GM23248 (cell line): ENCODE data around the gene ARID5B. TPM values are rescaled to one million over a fixed set of nuclear protein-coding genes. Genes with fewer than 3 reads are reported as not detected.

Source experiments
- DNase-seq: peaks from one replicate; pipeline ENCODE4 v3.0.0-alpha.2; 2015
- H2AFZ ChIP-seq: fragments of 200-600 bp; sonication (generic); 2 replicates; pipeline ENCODE4 v1.6.1; 2016; ENCODE audit warnings: antibody characterized with exemption
- H3F3A ChIP-seq: fragments of 200-600 bp; sonication (generic); 2 replicates; pipeline ENCODE4 v1.6.1; 2016; ENCODE audit warnings: mild to moderate bottlenecking, antibody characterized with exemption, mixed run types; ENCODE audit not compliant: insufficient read depth
- H3K27ac ChIP-seq: fragments of 200-600 bp; sonication (generic); 2 replicates; pipeline ENCODE4 v1.5.1; 2016; ENCODE audit warnings: mild to moderate bottlenecking
- H3K27me3 ChIP-seq: fragments of 200-600 bp; sonication (generic); replicated peaks from 2 replicates; pipeline ENCODE4 v1.6.1; 2016; ENCODE audit warnings: mild to moderate bottlenecking; ENCODE audit not compliant: insufficient read depth
- H3K36me3 ChIP-seq: fragments of 200-600 bp; sonication (generic); 2 replicates; pipeline ENCODE4 v1.6.1; 2016; ENCODE audit warnings: low read depth, mild to moderate bottlenecking
- H3K4me1 ChIP-seq: fragments of 200-600 bp; sonication (generic); 2 replicates; pipeline ENCODE4 v1.6.1; 2016; ENCODE audit warnings: mild to moderate bottlenecking; ENCODE audit not compliant: insufficient read depth
- H3K4me2 ChIP-seq: fragments of 200-600 bp; sonication (generic); one replicate; pipeline ENCODE4 v1.6.1; 2016; ENCODE audit warnings: mild to moderate bottlenecking; ENCODE audit not compliant: unreplicated experiment
- H3K4me3 ChIP-seq: fragments of 200-600 bp; sonication (generic); 2 replicates; pipeline ENCODE4 v1.5.1; 2016; ENCODE audit warnings: mild to moderate bottlenecking
- H3K79me2 ChIP-seq: fragments of 200-600 bp; sonication (generic); 2 replicates; pipeline ENCODE4 v1.6.1; 2016; ENCODE audit warnings: mild to moderate bottlenecking; ENCODE audit not compliant: insufficient read depth
- H3K9ac ChIP-seq: fragments of 200-600 bp; sonication (generic); 2 replicates; pipeline ENCODE4 v1.6.1; 2016; ENCODE audit warnings: mild to moderate bottlenecking
- H3K9me2 ChIP-seq: fragments of 200-600 bp; sonication (generic); 2 replicates; pipeline ENCODE4 v1.6.1; 2016; ENCODE audit warnings: mixed run types, mild to moderate bottlenecking, moderate library complexity; ENCODE audit not compliant: insufficient read depth
- H3K9me3 ChIP-seq: fragments of 200-600 bp; sonication (generic); one replicate; pipeline ENCODE4 v1.6.1; 2017; ENCODE audit warnings: low read depth
- H4K20me1 ChIP-seq: fragments of 200-600 bp; sonication (generic); 2 replicates; pipeline ENCODE4 v1.6.0; 2016; ENCODE audit not compliant: insufficient read depth
- EZH2 ChIP-seq: fragments of 200-600 bp; sonication (generic); IDR thresholded peaks from 2 replicates; pipeline ENCODE4 v1.6.1; 2018; ENCODE audit warnings: antibody characterized with exemption, mild to moderate bottlenecking; ENCODE audit not compliant: insufficient read depth, poor library complexity, severe bottlenecking
- EZH2phosphoT487 ChIP-seq: fragments of 200-600 bp; sonication (generic); IDR thresholded peaks from 2 replicates; pipeline ENCODE4 v1.6.1; 2018; ENCODE audit warnings: antibody characterized with exemption, moderate library complexity, mild to moderate bottlenecking, low read depth; ENCODE audit not compliant: insufficient read depth
- WGBS, 2 experiments: methylation state at CpG; one replicate each; pipeline ENCODE4 v1.1.6; 2015 to 2017; ENCODE audit warnings: low lambda C conversion rate in 2 of 2, low coverage in 1 of 2; ENCODE audit errors: missing lambda C conversion rate in 2 of 2; 5-methylcytosine and 5-hydroxymethylcytosine counted together
- in situ Hi-C: fragments of 300-500 bp; cut with MboI; formaldehyde crosslinking; loops from 2 replicates; pipeline ENCODE4 v1.15.0; 2020
- polyA plus RNA-seq: library from polyadenylated mRNA; unstranded; fragments of >200 nt; fragmentation: Nextera tagmentation; extraction: Ambion mirVana; gene quantifications from 2 replicates; pipeline ENCODE4 v1.2.1, GENCODE V29; 2016
- total RNA-seq: library from RNA; depleted of rRNA; stranded (reverse); fragments of >200 nt; shearing (Covaris generic); gene quantifications from 2 replicates; pipeline ENCODE4 v1.2.3, GENCODE V29; 2014

Gene ARID5B
- total and polyA plus RNA-seq, 2 experiments from 2014 or later: 56.7 to 78.8 TPM

DNA sequence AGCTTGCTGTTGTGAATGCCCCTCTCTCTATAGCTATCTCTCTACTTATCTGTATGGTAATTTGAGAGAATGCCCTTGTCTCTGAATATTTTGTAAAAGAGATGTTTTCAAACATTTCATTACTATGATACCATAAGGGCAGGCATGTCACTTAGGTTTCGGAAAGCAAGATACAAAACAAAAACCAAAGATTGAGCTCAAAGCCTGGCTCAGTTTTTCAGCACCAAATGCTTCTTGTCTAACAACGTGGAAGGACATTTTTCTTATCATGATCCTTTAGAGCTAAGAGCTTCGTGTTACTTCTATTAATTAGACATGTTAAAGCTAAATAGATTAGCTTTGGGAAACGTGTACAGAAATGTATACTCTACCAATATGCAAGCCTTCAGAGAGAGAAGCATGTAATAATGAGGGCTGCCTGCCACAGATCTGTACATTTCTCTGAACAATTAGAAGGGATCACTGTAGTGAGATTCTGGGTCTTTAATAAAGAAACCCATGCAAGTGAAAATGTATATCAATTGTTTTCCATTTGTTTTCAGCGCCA is 148.9 kb downstream of the ARID5B start:
- no peaks in the 10 kb centered on the region for H3K9me2 ChIP-seq
- no peaks in the 10 kb centered on the region for H3K9me3 ChIP-seq
- WGBS, 2 experiments: 0 to 3% methylated on average over 5 of the region's 5 CpGs
- H2AFZ ChIP-seq: no peak overlapping the region
- in situ Hi-C loops: no loop called here
- no peaks in the 10 kb centered on the region; the same call in 1 of the 2 replicates for H4K20me1 ChIP-seq
- TF ChIP-seq EZH2phosphoT487: no peak
- TF ChIP-seq EZH2: no peak
- peak overlapping the region; percentile 94 for H3K4me3 ChIP-seq
- peaks cover 48% of the 10 kb centered on the region for H3K36me3 ChIP-seq
- peak overlapping the region; percentile 87 for H3K4me2 ChIP-seq
- H3K9ac ChIP-seq: peak overlapping the region; percentile 98
- H3K79me2 ChIP-seq: peaks cover 85% of the 10 kb centered on the region
- peak overlapping the region; percentile 91 for H3K27ac ChIP-seq
- peaks cover 77% of the 10 kb centered on the region for H3K4me1 ChIP-seq
- peak; percentile 40 for DNase-seq
- H3F3A ChIP-seq: peaks cover 79% of the 10 kb centered on the region
- H3K27me3 ChIP-seq: no peaks in the 10 kb centered on the region

DNA sequence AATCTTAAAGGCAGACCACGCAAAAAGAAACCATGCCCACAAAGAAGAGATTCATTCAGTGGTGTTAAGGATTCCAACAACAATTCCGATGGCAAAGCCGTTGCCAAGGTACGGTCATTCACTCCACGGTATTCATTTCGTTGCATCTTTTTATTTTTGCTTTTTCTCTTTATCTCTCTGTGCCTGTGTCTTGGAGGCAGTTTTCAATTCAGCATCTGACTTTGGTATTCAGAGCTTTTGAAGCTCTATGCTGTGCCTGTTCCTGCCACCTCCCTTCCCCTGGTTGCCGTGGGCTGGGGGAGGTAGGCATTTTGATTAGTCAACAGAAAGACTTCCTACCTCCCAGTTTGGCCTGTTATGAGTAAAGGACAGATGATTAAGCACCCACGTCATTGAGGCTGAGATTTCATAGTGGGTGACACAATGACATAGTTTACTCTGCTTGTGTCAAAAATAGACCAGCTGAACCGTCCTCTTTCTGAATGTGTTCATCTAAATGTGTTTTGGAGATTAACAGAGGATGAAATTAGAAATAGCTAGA is 149.5 kb downstream of the ARID5B start:
- Histone ChIP-seq H3K9me3 (no peaks in the 10 kb centered on the region), H3F3A (peaks cover 79% of the 10 kb centered on the region), H3K4me2 (peak overlapping the region; percentile 87), H3K27me3 (no peaks in the 10 kb centered on the region), H4K20me1 (no peaks in the 10 kb centered on the region; the same call in 1 of the 2 replicates), H3K36me3 (peaks cover 53% of the 10 kb centered on the region), H2AFZ (no peak overlapping the region), H3K9me2 (no peaks in the 10 kb centered on the region), H3K79me2 (peaks cover 90% of the 10 kb centered on the region), H3K9ac (peak overlapping the region; percentile 98), H3K27ac (peak overlapping the region; percentile 91), H3K4me1 (peaks cover 77% of the 10 kb centered on the region), H3K4me3 (peak overlapping the region; percentile 94)
- 0 to 1% methylated on average over 9 of the region's 9 CpGs for WGBS, 2 experiments
- TF ChIP-seq EZH2: no peak
- TF ChIP-seq EZH2phosphoT487: no peak
- peak; percentile 96 for DNase-seq
- in situ Hi-C loops: no loop called here

DNA sequence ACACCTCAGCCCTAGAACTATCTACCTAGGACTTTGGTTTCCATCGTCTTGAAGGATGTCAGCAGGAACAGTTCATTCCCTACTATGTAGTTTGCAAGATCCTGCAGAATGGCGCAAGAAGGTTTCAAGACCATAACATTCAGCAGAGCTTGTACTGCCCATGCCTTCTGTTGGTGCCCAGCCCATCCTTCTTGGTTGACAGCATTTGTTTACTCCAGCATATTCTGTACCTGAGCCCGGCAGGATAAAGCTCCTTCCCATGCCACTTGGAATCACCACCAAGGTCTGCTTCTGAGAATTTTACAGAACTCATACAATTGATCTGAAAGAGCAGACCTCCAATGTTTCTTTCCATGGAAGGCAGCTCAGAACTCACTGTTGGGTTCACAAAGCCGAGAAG is 150.8 kb downstream of the ARID5B start:
- no peak for TF ChIP-seq EZH2phosphoT487

GRCh38 chr10:62053860-62054259 is 152.4 kb downstream of the ARID5B start:
- Histone ChIP-seq H3K9me3 (no peaks in the 10 kb centered on the region), H3K4me2 (peak overlapping the region; percentile 87), H3K79me2 (peaks cover 97% of the 10 kb centered on the region), H3K4me3 (peak overlapping the region; percentile 94), H4K20me1 (peaks cover 6% of the 10 kb centered on the region; the same call in 1 of the 2 replicates), H3K9me2 (no peaks in the 10 kb centered on the region), H3F3A (peaks cover 79% of the 10 kb centered on the region), H3K27me3 (no peaks in the 10 kb centered on the region), H3K27ac (no peak overlapping the region), H3K36me3 (peaks cover 82% of the 10 kb centered on the region), H2AFZ (no peak overlapping the region), H3K4me1 (peaks cover 77% of the 10 kb centered on the region), H3K9ac (no peak overlapping the region)
- in situ Hi-C loops: no loop called here
- WGBS, 2 experiments: 58 to 60% methylated on average over 2 of the region's 2 CpGs
- DNase-seq: no peak
- TF ChIP-seq EZH2phosphoT487 (no peak), EZH2 (no peak)

More for the DNA sequence above, 150.8 kb downstream of the ARID5B start:
- Histone ChIP-seq H2AFZ (no peak overlapping the region), H3K9me3 (no peaks in the 10 kb centered on the region), H3K27me3 (no peaks in the 10 kb centered on the region), H3K79me2 (peaks cover 97% of the 10 kb centered on the region), H3K9me2 (no peaks in the 10 kb centered on the region), H3K36me3 (peaks cover 66% of the 10 kb centered on the region), H4K20me1 (peaks cover 4% of the 10 kb centered on the region; the same call in 1 of the 2 replicates), H3K9ac (no peak overlapping the region), H3K27ac (no peak overlapping the region), H3K4me1 (peaks cover 77% of the 10 kb centered on the region), H3K4me2 (peak overlapping the region; percentile 87), H3F3A (peaks cover 79% of the 10 kb centered on the region), H3K4me3 (peak overlapping the region; percentile 94)
- 75 to 87% methylated on average over 4 of the region's 4 CpGs for WGBS, 2 experiments
- in situ Hi-C loops: no loop called here
- no peak for DNase-seq
